HG02970 (cell line): ENCODE measurements around the gene SELPLG.
"Not testable (repeated sequence)": the region's sequence is repeated elsewhere in the genome, so short reads cannot be mapped to it uniquely, and the experiment has no call there.

ENCODE experiments used
- ATAC-seq: cut with Tn5 transposase; IDR thresholded peaks from one replicate; pipeline ENCODE4 v1.9.1; 2021; ENCODE audit warnings: mild to moderate bottlenecking, moderate library complexity, moderate number of reproducible peaks; ENCODE audit not compliant: unreplicated experiment, low FRiP score

Gene SELPLG

GRCh38 chr12:108657130-108657745 is 23.5 kb upstream of the SELPLG start:
- ATAC-seq: no peak

- not testable (repeated sequence) for ATAC-seq
These were observed 22.6 kb upstream of the SELPLG start for GRCh38 chr12:108656247-108656646.

- not testable (repeated sequence) for ATAC-seq
These were observed 22.1 kb upstream of the SELPLG start for GRCh38 chr12:108655812-108656175.

GRCh38 chr12:108654622-108655021 is 20.9 kb upstream of the SELPLG start:
- not testable (repeated sequence) for ATAC-seq

- ATAC-seq: no peak
These were observed 20.2 kb upstream of the SELPLG start for GRCh38 chr12:108653922-108654321.

GRCh38 chr12:108653082-108653516 is 19.4 kb upstream of the SELPLG start:
- ATAC-seq: no peak

- ATAC-seq: no peak
These were observed 16.4 kb upstream of the SELPLG start for GRCh38 chr12:108650083-108650482.

GRCh38 chr12:108649669-108650068 is 16.0 kb upstream of the SELPLG start:
- no peak for ATAC-seq

- ATAC-seq: no peak
These were observed 15.4 kb upstream of the SELPLG start for GRCh38 chr12:108649126-108649525.

- no peak for ATAC-seq
These were observed 14.7 kb upstream of the SELPLG start for GRCh38 chr12:108648371-108648770.

- no peak for ATAC-seq
These were observed 14.0 kb upstream of the SELPLG start for GRCh38 chr12:108647585-108648287.

GRCh38 chr12:108646600-108647579 is 13.2 kb upstream of the SELPLG start:
- no peak for ATAC-seq

GRCh38 chr12:108645686-108646599 is 12.2 kb upstream of the SELPLG start:
- no peak for ATAC-seq

- ATAC-seq: no peak
These were observed 11.1 kb upstream of the SELPLG start for GRCh38 chr12:108644811-108645120.

GRCh38 chr12:108643941-108644810 is 10.5 kb upstream of the SELPLG start:
- no peak for ATAC-seq

GRCh38 chr12:108642899-108643654 is 9.4 kb upstream of the SELPLG start:
- no peak for ATAC-seq

- no peak for ATAC-seq
These were observed 8.7 kb upstream of the SELPLG start for GRCh38 chr12:108642269-108642870.
